H1 (cell line): Measurements from ENCODE around the gene CEP170.
"Not testable (repeated sequence)": the region's sequence is repeated elsewhere in the genome, so short reads cannot be mapped to it uniquely, and the experiment has no call there.

Source experiments
- EP300 ChIP-seq, 2 experiments: IDR thresholded peaks; 1 replicate in 1 of 2; 2 replicates in 1 of 2; pipeline ENCODE4 v1.6.1; 2011 to 2012; ENCODE audit warnings: low read depth in 2 of 2, low read length in 2 of 2, mild to moderate bottlenecking in 2 of 2, borderline replicate concordance in 1 of 2, inconsistent platforms in 1 of 2, moderate library complexity in 1 of 2
- POLR2A ChIP-seq, 2 experiments: IDR thresholded peaks; 1 replicate in 1 of 2; 2 replicates in 1 of 2; pipeline ENCODE4 v1.6.1; 2011; ENCODE audit warnings: low read depth in 2 of 2, low read length in 2 of 2, mild to moderate bottlenecking in 2 of 2; ENCODE audit errors: control extremely low read depth in 1 of 2
- SP1 ChIP-seq: IDR thresholded peaks from 2 replicates; pipeline ENCODE4 v1.6.1; 2011; ENCODE audit warnings: low read depth, low read length
- SP2 ChIP-seq: IDR thresholded peaks from 2 replicates; pipeline ENCODE4 v1.6.1; 2012; ENCODE audit warnings: mild to moderate bottlenecking, low read length, inconsistent platforms
- TBP ChIP-seq: IDR thresholded peaks from 2 replicates; pipeline ENCODE4 v1.6.1; 2011; ENCODE audit warnings: low read depth, low read length, improper control_type of control experiment
- YY1 ChIP-seq: IDR thresholded peaks from 2 replicates; pipeline ENCODE4 v1.6.1; 2011; ENCODE audit warnings: low read depth, mild to moderate bottlenecking, low read length
- ZNF274 ChIP-seq: IDR thresholded peaks from 2 replicates; pipeline ENCODE4 v1.7.0; 2012; ENCODE audit warnings: low read length, borderline replicate concordance; ENCODE audit errors: extremely low read depth
- TF ChIP-seq, protein P1 (sequence below), 3 experiments: IDR thresholded peaks; 1 replicate in 2 of 3; 2 replicates in 1 of 3; pipeline versions ENCODE4 v1.5.1 to v1.6.1; 2011; ENCODE audit warnings: low read length in 3 of 3, mild to moderate bottlenecking in 3 of 3, inconsistent platforms in 2 of 3, low read depth in 1 of 3, moderate library complexity in 1 of 3; ENCODE audit not compliant: insufficient read depth in 1 of 3; ENCODE audit errors: control extremely low read depth in 1 of 3
- TF ChIP-seq, protein P2 (sequence below): IDR thresholded peaks from 2 replicates; pipeline ENCODE4 v1.6.1; 2011; ENCODE audit warnings: low read length, improper control_type of control experiment

- TF ChIP-seq EP300 (IDR thresholded peaks at IDR 0.05; ENCODE audit: borderline replicate concordance in 1 of 2, low read depth in 2 of 2, low read length in 2 of 2); SP1; ZNF274; YY1; POLR2A (IDR thresholded peaks at IDR 0.05; ENCODE audit: control extremely low read depth in 1 of 2, low read depth in 2 of 2, low read length in 2 of 2); TBP; SP2: not testable (repeated sequence)
- TF ChIP-seq, protein P1, sequence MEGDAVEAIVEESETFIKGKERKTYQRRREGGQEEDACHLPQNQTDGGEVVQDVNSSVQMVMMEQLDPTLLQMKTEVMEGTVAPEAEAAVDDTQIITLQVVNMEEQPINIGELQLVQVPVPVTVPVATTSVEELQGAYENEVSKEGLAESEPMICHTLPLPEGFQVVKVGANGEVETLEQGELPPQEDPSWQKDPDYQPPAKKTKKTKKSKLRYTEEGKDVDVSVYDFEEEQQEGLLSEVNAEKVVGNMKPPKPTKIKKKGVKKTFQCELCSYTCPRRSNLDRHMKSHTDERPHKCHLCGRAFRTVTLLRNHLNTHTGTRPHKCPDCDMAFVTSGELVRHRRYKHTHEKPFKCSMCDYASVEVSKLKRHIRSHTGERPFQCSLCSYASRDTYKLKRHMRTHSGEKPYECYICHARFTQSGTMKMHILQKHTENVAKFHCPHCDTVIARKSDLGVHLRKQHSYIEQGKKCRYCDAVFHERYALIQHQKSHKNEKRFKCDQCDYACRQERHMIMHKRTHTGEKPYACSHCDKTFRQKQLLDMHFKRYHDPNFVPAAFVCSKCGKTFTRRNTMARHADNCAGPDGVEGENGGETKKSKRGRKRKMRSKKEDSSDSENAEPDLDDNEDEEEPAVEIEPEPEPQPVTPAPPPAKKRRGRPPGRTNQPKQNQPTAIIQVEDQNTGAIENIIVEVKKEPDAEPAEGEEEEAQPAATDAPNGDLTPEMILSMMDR (IDR thresholded peaks at IDR 0.05; ENCODE audit: control extremely low read depth in 1 of 3, insufficient read depth in 1 of 3, low read depth in 1 of 3, low read length in 3 of 3): not testable (repeated sequence)
- TF ChIP-seq, protein P2, sequence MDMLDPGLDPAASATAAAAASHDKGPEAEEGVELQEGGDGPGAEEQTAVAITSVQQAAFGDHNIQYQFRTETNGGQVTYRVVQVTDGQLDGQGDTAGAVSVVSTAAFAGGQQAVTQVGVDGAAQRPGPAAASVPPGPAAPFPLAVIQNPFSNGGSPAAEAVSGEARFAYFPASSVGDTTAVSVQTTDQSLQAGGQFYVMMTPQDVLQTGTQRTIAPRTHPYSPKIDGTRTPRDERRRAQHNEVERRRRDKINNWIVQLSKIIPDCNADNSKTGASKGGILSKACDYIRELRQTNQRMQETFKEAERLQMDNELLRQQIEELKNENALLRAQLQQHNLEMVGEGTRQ: not testable (repeated sequence)
Observed at GRCh38 chr1:243184787-243185186, 70.3 kb downstream of the CEP170 start.
